Keratinocyte (primary cell): ENCODE measurements around the gene CNPY1. TPM values are rescaled to one million over a fixed set of nuclear protein-coding genes. Genes with fewer than 3 reads are reported as not detected.

ENCODE experiments used
- DNase-seq: peaks from one replicate; pipeline ENCODE4 v3.0.0-alpha.2; 2011; ENCODE audit warnings: low read depth, missing footprints, low spot score
- FAIRE-seq: peaks from 2 replicates; lab custom pipeline; 2011; peaks lifted over from hg19 to GRCh38; lab: Jason Lieb, UNC
- H2AFZ ChIP-seq: 2 replicates; pipeline ENCODE4 v1.6.0; 2012; ENCODE audit warnings: low read length, control low read depth, inconsistent platforms; ENCODE audit not compliant: control insufficient read depth
- H3K27ac ChIP-seq: 2 replicates; pipeline ENCODE4 v1.5.1; 2011; ENCODE audit warnings: low read length; ENCODE audit not compliant: control insufficient read depth, insufficient read depth
- H3K27me3 ChIP-seq: 3 replicates; pipeline ENCODE4 v1.6.0; 2011; ENCODE audit warnings: low read length; ENCODE audit not compliant: control insufficient read depth, insufficient read depth; ENCODE audit errors: extremely low read depth
- H3K36me3 ChIP-seq, 2 experiments: 2 replicates in 1 of 2; 3 replicates in 1 of 2; pipeline ENCODE4 v1.5.1; 2011; ENCODE audit warnings: low read length in 2 of 2, mild to moderate bottlenecking in 1 of 2; ENCODE audit not compliant: control insufficient read depth in 2 of 2, insufficient read depth in 2 of 2; ENCODE audit errors: extremely low read depth in 1 of 2
- H3K4me1 ChIP-seq: 3 replicates; pipeline ENCODE4 v1.5.1; 2011; ENCODE audit warnings: low read length; ENCODE audit not compliant: control insufficient read depth, insufficient read depth; ENCODE audit errors: extremely low read depth
- H3K4me2 ChIP-seq: 3 replicates; pipeline ENCODE4 v1.6.0; 2011; ENCODE audit warnings: low read depth, low read length; ENCODE audit not compliant: control insufficient read depth, insufficient read depth; ENCODE audit errors: extremely low read depth
- H3K4me3 ChIP-seq, 3 experiments: fragments of 200-600 bp in 1 of 3; sonication (generic) in 1 of 3; 2 replicates in 2 of 3; 3 replicates in 1 of 3; pipeline ENCODE4 v1.5.1; 2011 to 2016; ENCODE audit warnings: low read length in 3 of 3, mild to moderate bottlenecking in 3 of 3, control low read depth in 2 of 3, inconsistent platforms in 1 of 3, low read depth in 1 of 3, mixed read lengths in 1 of 3, mixed run types in 1 of 3, moderate library complexity in 1 of 3; ENCODE audit not compliant: control insufficient read depth in 2 of 3, insufficient read depth in 2 of 3; ENCODE audit errors: extremely low read depth in 1 of 3
- H3K79me2 ChIP-seq: 2 replicates; pipeline ENCODE4 v1.6.0; 2012; ENCODE audit warnings: low read length; ENCODE audit not compliant: control insufficient read depth, insufficient read depth
- H3K9ac ChIP-seq: 3 replicates; pipeline ENCODE4 v1.6.0; 2011; ENCODE audit warnings: low read length; ENCODE audit not compliant: control insufficient read depth, insufficient read depth; ENCODE audit errors: extremely low read depth
- H3K9me1 ChIP-seq: 3 replicates; pipeline ENCODE4 v1.6.0; 2011; ENCODE audit warnings: low read length; ENCODE audit not compliant: control insufficient read depth, insufficient read depth; ENCODE audit errors: extremely low read depth
- H3K9me3 ChIP-seq: 2 replicates; pipeline ENCODE4 v1.5.1; 2012; ENCODE audit warnings: low read depth, low read length; ENCODE audit not compliant: control insufficient read depth
- H4K20me1 ChIP-seq: 3 replicates; pipeline ENCODE4 v1.6.0; 2011; ENCODE audit warnings: low read length; ENCODE audit not compliant: control insufficient read depth, insufficient read depth; ENCODE audit errors: extremely low read depth
- EZH2 ChIP-seq: IDR thresholded peaks from one replicate; pipeline ENCODE4 v1.6.1; 2012; ENCODE audit warnings: inconsistent platforms, mild to moderate bottlenecking, low read length, moderate library complexity
- dilution Hi-C: fragments of 300-500 bp; cut with MboI; formaldehyde crosslinking; loops from one replicate; pipeline ENCODE4 v1.7.0; 2020; ENCODE audit warnings: low sequenced_read_pairs; ENCODE audit not compliant: extremely low pct_ligation_motif_present
- polyA plus RNA-seq, 5 experiments: library from polyadenylated mRNA; depleted of rRNA in 3 of 5; stranded (reverse) in 3 of 5; stranded (forward) in 1 of 5; unstranded in 1 of 5; fragments of >200 nt; gene quantifications; 1 replicate in 1 of 5; 2 replicates in 3 of 5; 3 replicates in 1 of 5; pipeline versions ENCODE4 v1.2.1 to v1.2.3, GENCODE V29; 2011 to 2012; ENCODE audit warnings: missing spikeins in 2 of 5, low read depth in 1 of 5, low replicate concordance in 1 of 5
- TF ChIP-seq, protein P1 (sequence below), 3 experiments: IDR thresholded peaks in 1 of 3; conservative IDR thresholded peaks in 1 of 3; optimal IDR thresholded peaks in 1 of 3; 2 replicates in 2 of 3; 3 replicates in 1 of 3; pipeline versions ENCODE3 to v1.5.1; 2011; ENCODE audit warnings: low read length in 3 of 3, mild to moderate bottlenecking in 3 of 3, moderate library complexity in 2 of 3, control low read depth in 1 of 3, inconsistent platforms in 1 of 3; ENCODE audit not compliant: insufficient read depth in 2 of 3; ENCODE audit errors: extremely low read depth in 1 of 3

The CNPY1 gene
- polyA plus RNA-seq, 1 donor (not counting 4 experiments of a cell fraction or from before 2014, with no cell fraction given), result not detected

DNA sequence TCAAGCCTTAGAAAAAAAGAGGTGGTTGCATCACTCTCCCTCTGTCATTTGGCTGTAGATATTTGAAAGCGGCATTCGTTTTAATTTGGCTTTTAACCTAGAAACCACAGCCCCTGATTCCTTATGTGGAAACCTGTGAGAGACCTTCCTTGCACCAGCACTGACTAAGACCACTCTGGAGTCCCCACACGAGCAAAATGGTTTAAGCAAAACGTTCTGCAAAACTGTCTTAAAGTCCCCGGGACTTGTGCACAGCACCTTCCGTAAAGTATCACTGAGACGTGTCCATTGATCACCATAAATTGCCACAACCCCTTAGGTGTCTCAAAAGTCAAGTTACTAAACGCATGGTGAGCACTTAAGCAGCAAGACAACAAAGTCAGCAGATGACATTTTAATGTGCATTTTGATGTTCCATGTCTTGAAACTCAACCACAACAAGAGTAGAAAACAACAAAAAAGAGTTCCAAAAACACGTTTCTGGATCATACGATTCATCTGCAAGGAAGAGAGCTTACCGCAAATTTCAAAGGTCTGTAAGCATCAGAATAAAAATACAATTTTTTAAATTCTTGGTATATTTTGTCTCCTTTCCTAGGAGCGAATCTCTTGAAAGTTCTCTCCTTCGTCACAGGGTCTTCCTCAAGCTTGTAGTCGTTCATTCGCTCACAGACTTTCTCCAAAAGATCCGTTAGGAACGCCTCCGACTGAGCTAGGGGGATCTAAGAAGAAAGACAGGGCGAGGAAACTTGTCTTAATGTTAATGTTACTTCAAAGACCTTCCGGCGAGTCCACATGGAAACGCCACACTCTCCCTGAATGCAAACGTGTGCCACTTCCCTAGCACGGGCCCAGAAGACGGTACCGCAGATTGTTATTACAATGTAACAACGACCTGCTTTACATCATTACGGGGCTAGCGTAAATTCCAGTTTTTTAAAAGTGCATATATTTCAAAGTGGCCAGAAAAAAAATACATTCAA, 37.7 kb downstream of the CNPY1 start:
- TF ChIP-seq EZH2, result peak; percentile 43
- TF ChIP-seq, protein P1, sequence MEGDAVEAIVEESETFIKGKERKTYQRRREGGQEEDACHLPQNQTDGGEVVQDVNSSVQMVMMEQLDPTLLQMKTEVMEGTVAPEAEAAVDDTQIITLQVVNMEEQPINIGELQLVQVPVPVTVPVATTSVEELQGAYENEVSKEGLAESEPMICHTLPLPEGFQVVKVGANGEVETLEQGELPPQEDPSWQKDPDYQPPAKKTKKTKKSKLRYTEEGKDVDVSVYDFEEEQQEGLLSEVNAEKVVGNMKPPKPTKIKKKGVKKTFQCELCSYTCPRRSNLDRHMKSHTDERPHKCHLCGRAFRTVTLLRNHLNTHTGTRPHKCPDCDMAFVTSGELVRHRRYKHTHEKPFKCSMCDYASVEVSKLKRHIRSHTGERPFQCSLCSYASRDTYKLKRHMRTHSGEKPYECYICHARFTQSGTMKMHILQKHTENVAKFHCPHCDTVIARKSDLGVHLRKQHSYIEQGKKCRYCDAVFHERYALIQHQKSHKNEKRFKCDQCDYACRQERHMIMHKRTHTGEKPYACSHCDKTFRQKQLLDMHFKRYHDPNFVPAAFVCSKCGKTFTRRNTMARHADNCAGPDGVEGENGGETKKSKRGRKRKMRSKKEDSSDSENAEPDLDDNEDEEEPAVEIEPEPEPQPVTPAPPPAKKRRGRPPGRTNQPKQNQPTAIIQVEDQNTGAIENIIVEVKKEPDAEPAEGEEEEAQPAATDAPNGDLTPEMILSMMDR (optimal IDR thresholded peaks at IDR 0.05 in 1 of 3, IDR thresholded peaks at IDR 0.05 in 1 of 3, conservative IDR thresholded peaks at IDR 0.05 in 1 of 3; ENCODE audit: extremely low read depth in 1 of 3, insufficient read depth in 2 of 3, low read length in 3 of 3), result no peak
- Histone ChIP-seq H3K4me1 (no peaks in the 10 kb centered on the region), H4K20me1 (no peaks in the 10 kb centered on the region), H3K9me3 (no peaks in the 10 kb centered on the region), H3K4me2 (no peak overlapping the region), H3K36me3 (no peaks in the 10 kb centered on the region), H3K79me2 (no peaks in the 10 kb centered on the region), H3K9me1 (no peaks in the 10 kb centered on the region), H3K9ac (no peak overlapping the region), H2AFZ (no peak overlapping the region), H3K27ac (no peak overlapping the region), H3K27me3 (peaks cover 73% of the 10 kb centered on the region), H3K4me3 (no peak overlapping the region)
- DNase-seq (no peak), FAIRE-seq (no peak)
- dilution Hi-C loops, result no loop called here

DNA sequence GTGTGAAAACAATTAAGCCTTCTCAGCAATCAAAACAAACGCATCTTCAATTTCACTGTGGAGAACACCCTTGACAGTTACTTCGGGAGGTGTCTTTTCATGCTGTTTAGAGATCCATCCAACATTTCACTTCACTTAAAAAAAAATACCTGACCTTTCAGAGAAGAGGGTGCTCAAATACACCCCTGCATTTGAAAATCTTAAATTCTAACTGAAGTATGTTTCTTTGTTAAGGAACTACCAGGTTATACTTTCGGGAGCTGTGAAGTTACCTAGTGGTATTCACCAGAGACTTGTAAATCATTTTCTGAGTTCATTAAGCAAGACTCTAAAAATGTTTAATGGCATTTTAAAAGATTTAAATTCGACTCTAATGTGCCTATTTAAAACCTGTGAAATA, 38.8 kb downstream of the CNPY1 start:
- H3K4me1 ChIP-seq, result no peaks in the 10 kb centered on the region
- dilution Hi-C loops, result no loop called here

More for the DNA sequence above, 38.8 kb downstream of the CNPY1 start:
- no peak overlapping the region for H3K9ac ChIP-seq
- H3K9me3 ChIP-seq, result no peaks in the 10 kb centered on the region
- H3K79me2 ChIP-seq, result no peaks in the 10 kb centered on the region
- TF ChIP-seq, protein P1 (optimal IDR thresholded peaks at IDR 0.05 in 1 of 3, IDR thresholded peaks at IDR 0.05 in 1 of 3, conservative IDR thresholded peaks at IDR 0.05 in 1 of 3; ENCODE audit: extremely low read depth in 1 of 3, insufficient read depth in 2 of 3, low read length in 3 of 3), result no peak
- TF ChIP-seq EZH2, result no peak
- DNase-seq (no peak), FAIRE-seq (no peak)
- no peak overlapping the region for H3K4me3 ChIP-seq
- H3K9me1 ChIP-seq, result no peaks in the 10 kb centered on the region
- H3K4me2 ChIP-seq, result no peak overlapping the region
- H3K27ac ChIP-seq, result no peak overlapping the region
- peaks cover 74% of the 10 kb centered on the region for H3K27me3 ChIP-seq
- no peak overlapping the region for H2AFZ ChIP-seq
- H3K36me3 ChIP-seq, result no peaks in the 10 kb centered on the region
- no peaks in the 10 kb centered on the region for H4K20me1 ChIP-seq
